Measurements from ENCODE around the gene STRAP.

- TF ChIP-seq EZH2 (IDR thresholded peaks at IDR 0.05; ENCODE audit: borderline replicate concordance, low read length): no peak
- no peak for TF ChIP-seq CTCF (conservative IDR thresholded peaks at IDR 0.05 in 1 of 2, IDR thresholded peaks at IDR 0.05 in 1 of 2; ENCODE audit: extremely low read depth in 1 of 2, insufficient read depth in 1 of 2, low read depth in 1 of 2, low read length in 2 of 2)
These were observed 8.6 kb upstream of the STRAP start for GRCh38 chr12:15873556-15873955.

All from mammary epithelial cell (primary cell).